Measurements from ENCODE around the gene TIMP3. TPM values are rescaled to one million over a fixed set of nuclear protein-coding genes. Genes with fewer than 3 reads are reported as not detected.

TIMP3 gene
- polyA plus RNA-seq, 3 donors = not detected

- peaks cover 3 to 4% (median 3%) of the 10 kb centered on the region in 3 donors for H3K27me3 Mint-ChIP-seq (ENCODE audit: low read depth in 3 of 3)
- Histone ChIP-seq H3K4me2 (replicated peaks; ENCODE audit: extremely low read depth, low read length, poor library complexity, severe bottlenecking) (no peak overlapping the region), H3K27me3 (ENCODE audit: control insufficient read depth in 2 of 2, insufficient read depth in 2 of 2, low read length in 2 of 2) (no peaks in the 10 kb centered on the region), H3K79me2 (ENCODE audit: insufficient read depth, low read length) (no peaks in the 10 kb centered on the region), H4K20me1 (ENCODE audit: insufficient read depth, low read length) (no peaks in the 10 kb centered on the region), H3K4me3 (replicated peaks in 1 of 3; ENCODE audit: low read depth in 2 of 3, low read length in 3 of 3) (no peak overlapping the region), H3K36me3 (replicated peaks in 1 of 2; ENCODE audit: control insufficient read depth in 1 of 2, insufficient read depth in 2 of 2, low read length in 2 of 2) (no peaks in the 10 kb centered on the region), H3K9ac (ENCODE audit: insufficient read depth, low read length, poor library complexity, severe bottlenecking) (no peak overlapping the region), H3K4me1 (ENCODE audit: control insufficient read depth in 1 of 2, insufficient read depth in 2 of 2, low read length in 2 of 2) (no peaks in the 10 kb centered on the region), H3K9me3 (replicated peaks in 1 of 2; ENCODE audit: control insufficient read depth in 1 of 2, insufficient read depth in 1 of 2, low read length in 2 of 2) (no peaks in the 10 kb centered on the region), H2AFZ (ENCODE audit: insufficient read depth, low read depth, low read length, poor library complexity, severe bottlenecking) (no peak overlapping the region), H3K27ac (ENCODE audit: low read depth in 1 of 2, low read length in 2 of 2) (no peak overlapping the region)
- H3K9me3 Mint-ChIP-seq = no peaks in the 10 kb centered on the region
- H3K4me3 Mint-ChIP-seq = no peak overlapping the region
- no peaks in the 10 kb centered on the region for H3K36me3 Mint-ChIP-seq
- no peak for DNase-seq
- TF ChIP-seq CTCF (IDR thresholded peaks at IDR 0.05) = no peak
- WGBS (ENCODE audit: insufficient coverage) = 98% methylated on average over 6 of the region's 7 CpGs
- intact Hi-C loops (cut with micrococcal nuclease) = no loop called here
- H3K27ac Mint-ChIP-seq = no peak overlapping the region
- peaks cover 1% of the 10 kb centered on the region for H3K4me1 Mint-ChIP-seq
Measured at GRCh38 chr22:32827049-32827602, 25.6 kb downstream of the TIMP3 start.

- Histone ChIP-seq H3K9me3 (replicated peaks in 1 of 2; ENCODE audit: control insufficient read depth in 1 of 2, insufficient read depth in 1 of 2, low read length in 2 of 2) (no peaks in the 10 kb centered on the region), H3K27me3 (ENCODE audit: control insufficient read depth in 2 of 2, insufficient read depth in 2 of 2, low read length in 2 of 2) (no peaks in the 10 kb centered on the region), H3K36me3 (replicated peaks in 1 of 2; ENCODE audit: control insufficient read depth in 1 of 2, insufficient read depth in 2 of 2, low read length in 2 of 2) (no peaks in the 10 kb centered on the region), H3K79me2 (ENCODE audit: insufficient read depth, low read length) (no peaks in the 10 kb centered on the region), H3K4me2 (replicated peaks; ENCODE audit: extremely low read depth, low read length, poor library complexity, severe bottlenecking) (no peak overlapping the region), H3K4me3 (replicated peaks in 1 of 3; ENCODE audit: low read depth in 2 of 3, low read length in 3 of 3) (no peak overlapping the region), H4K20me1 (ENCODE audit: insufficient read depth, low read length) (no peaks in the 10 kb centered on the region), H2AFZ (ENCODE audit: insufficient read depth, low read depth, low read length, poor library complexity, severe bottlenecking) (no peak overlapping the region), H3K9ac (ENCODE audit: insufficient read depth, low read length, poor library complexity, severe bottlenecking) (no peak overlapping the region), H3K4me1 (ENCODE audit: control insufficient read depth in 1 of 2, insufficient read depth in 2 of 2, low read length in 2 of 2) (no peaks in the 10 kb centered on the region), H3K27ac (ENCODE audit: low read depth in 1 of 2, low read length in 2 of 2) (no peak overlapping the region)
- Mint-ChIP-seq H3K4me1 (no peaks in the 10 kb centered on the region), H3K27ac (no peak overlapping the region), H3K4me3 (no peak overlapping the region), H3K27me3 (ENCODE audit: low read depth in 3 of 3) (peaks cover 3 to 4% (median 3%) of the 10 kb centered on the region in 3 donors), H3K36me3 (no peaks in the 10 kb centered on the region), H3K9me3 (no peaks in the 10 kb centered on the region)
- DNase-seq = no peak
- WGBS (ENCODE audit: insufficient coverage) = 100% methylated on average over 1 of the region's 2 CpGs
- no peak for TF ChIP-seq CTCF (IDR thresholded peaks at IDR 0.05)
- intact Hi-C loops (cut with micrococcal nuclease) = no loop called here
Measured at GRCh38 chr22:32828150-32828549, 26.6 kb downstream of the TIMP3 start.
